Hepatic stellate cell (primary cell): ENCODE data around the gene PRR30.
"Not testable (repeated sequence)": the region's sequence is repeated elsewhere in the genome, so short reads cannot be mapped to it uniquely, and the experiment has no call there.

ENCODE experiments used
- DNase-seq: peaks from one replicate; pipeline ENCODE4 v3.0.0; 2011; ENCODE audit warnings: low spot score

Gene PRR30

DNA sequence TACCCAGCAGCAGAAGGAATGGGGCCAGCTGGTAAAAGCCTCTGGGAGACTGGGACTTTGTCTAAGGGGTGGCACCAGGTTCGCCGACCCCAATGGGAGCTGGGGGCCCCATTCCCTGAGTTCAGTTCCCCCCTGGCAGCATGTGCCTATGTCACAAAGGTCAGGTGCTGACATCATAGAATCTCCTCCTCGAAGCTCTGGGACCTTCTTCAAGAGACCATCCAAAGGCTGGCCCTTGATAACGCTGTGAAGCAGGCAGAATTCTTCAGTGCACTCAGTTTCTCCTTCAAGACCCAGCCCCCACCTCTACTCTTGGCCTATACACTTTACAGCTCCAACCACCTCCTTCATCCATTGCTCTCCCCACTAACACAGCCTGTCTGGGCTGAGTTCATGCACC lies at the start of gene PRR30:
Gene PRR30, minus strand, starts transcription at position 101 of the 400 bp plus-strand sequence. CDS start 1,081 bp downstream, outside the sequence.
- DNase-seq, result no peak

DNA sequence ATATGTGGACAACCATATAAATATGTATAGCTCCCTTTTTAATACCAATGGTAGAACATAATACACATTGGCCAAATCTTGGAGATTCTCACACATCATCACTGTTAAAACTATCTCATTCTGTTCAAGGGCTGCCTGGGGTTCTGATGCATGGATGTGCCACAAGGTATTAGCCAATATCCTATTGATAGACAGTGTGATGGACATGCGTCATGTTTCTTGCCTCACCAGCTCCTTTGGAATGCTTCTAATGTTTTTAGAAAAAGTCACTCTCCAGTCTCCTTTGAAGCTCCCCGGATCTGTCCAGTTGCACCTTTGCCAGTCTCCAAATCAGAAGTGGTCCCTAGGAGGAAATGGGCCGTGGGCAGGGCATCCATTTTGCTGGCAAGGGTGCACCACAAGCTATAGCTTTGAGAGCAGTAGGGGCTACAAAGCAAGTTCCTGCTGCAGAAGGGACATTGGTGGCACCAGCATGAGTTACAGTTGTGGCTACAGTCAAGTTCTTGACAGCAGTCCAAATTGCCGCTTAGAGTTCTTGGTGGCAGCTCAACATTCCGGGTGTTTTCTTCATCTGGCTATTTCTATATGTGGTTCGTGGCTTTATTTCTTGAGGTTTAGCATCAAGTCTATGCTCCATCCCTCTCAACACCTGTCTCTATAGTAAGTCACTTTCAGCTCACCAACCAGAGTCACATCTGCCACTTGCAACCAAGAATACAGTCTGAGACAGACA lies 47.6 kb upstream of the PRR30 start:
- no peak for DNase-seq

DNA sequence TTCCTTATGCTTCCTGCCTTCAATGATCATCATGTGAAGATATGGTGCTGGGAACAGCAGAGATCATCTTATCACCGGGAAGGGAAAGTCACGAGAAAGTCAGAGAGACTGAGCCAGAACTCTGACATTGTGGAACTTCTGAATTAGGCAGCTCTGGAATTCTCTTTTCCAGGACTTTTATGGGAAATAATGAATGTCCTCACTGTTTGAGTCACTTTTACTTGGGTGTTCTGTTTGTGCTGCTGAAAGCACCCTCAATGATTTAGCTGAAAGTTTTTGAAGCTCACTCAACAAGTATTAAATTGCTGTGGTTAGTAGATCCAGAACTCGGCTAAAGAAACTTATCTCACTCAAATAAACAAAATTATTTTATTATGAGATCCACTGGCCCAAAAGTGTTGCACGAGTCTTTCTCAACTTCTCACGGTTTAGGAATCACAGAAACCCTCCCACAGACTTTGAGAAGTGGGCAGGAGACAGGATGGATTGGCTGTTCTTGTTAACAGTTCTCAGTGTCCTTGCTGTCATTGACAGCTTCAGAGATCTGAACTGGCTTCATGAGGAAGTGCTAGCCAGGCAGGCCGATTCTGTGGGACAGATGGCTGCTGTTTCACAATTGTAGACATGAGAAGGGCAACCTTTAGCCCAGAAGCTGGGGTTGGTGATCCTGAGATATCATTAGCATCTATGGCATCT lies 46.3 kb upstream of the PRR30 start:
- peak; percentile 67 for DNase-seq

DNA sequence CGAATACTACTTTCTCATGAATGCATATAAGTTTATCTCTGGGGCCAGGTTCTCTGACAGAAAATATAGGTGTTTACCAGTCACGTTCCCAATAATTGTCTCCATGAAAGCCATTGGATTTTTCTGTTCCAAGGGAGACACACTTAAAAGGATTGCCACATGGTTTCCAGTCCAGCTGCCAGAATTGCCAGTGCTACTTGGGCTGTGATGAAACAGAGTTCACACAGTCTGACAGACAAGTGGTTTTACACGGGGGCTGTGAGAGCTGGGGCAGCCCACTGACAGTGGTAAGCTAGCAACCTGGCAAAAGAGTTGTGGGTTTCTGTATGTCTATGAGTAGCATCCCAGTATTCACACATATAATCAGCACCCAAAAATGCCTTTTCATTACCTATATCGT lies 44.9 kb upstream of the PRR30 start:
- DNase-seq, result no peak

DNA sequence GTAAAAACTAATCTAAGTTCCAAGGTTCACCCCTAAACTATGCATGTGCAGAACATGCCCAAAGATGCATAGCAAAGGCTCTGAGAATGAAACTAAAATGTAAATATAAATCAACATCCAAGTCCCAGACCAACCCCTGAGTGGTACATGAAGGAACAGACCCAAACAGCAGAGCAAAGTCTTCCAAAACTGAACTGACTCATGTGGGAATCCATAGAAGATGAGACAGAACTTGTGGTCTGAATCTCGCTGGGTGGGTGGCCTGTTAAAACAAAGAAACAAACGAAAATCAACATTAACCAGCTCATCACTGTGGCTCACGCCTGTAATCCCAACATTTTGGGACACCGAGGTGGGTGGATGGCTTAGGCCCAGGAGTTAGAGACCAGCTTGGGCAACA lies 43.1 kb upstream of the PRR30 start:
- DNase-seq, result peak; percentile 41

DNA sequence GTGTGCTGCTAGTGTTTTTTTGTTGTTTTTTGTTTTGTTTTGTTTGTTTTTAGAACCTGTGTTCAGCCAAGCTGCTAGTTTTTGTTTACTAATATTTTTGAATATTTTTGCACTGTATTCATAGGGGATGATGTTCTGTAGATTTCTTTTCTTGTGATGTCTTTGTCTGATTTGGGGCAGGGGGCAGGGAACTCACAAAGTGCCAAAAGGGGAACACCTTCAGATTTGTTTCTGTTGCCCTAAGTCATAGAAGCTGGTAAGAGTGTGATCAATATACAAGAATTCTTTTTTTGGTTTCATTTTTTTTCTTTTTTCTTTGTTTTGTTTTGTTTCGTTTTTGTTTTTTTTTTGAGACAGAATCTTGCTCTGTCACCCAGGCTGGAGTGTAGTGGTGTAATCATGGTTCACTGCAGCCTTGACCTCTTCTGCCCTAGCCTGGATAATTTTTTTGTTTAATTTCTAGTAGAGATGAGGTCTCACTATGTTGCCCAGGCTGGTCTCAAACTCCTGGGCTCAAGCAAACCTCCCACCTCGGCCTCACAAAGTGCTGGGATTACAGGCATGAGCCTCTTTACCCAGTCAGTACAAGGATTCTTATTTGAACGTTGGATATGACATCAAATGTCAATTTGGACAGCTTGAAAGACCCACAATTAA lies 40.3 kb upstream of the PRR30 start:
- DNase-seq, result no peak

DNA sequence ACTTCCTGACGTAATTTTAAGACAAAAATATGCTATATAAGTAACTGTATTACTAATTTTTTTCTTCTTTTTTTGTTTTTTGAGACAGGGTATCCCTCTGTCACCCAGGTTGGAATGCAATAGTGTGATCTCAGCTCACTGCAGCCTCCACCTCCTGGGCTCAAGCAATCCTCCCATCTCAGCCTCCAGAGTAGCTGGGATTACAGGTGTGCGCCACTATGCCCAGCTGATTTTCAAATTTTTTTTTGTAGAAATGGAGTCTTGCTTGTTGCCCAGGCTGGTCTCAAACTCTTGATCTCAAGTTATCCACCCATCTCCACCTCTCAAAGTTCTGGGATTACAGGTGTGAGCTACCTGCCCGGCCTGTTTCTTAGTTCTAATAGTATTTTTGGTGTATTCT lies 39.3 kb upstream of the PRR30 start:
- no peak for DNase-seq

DNA sequence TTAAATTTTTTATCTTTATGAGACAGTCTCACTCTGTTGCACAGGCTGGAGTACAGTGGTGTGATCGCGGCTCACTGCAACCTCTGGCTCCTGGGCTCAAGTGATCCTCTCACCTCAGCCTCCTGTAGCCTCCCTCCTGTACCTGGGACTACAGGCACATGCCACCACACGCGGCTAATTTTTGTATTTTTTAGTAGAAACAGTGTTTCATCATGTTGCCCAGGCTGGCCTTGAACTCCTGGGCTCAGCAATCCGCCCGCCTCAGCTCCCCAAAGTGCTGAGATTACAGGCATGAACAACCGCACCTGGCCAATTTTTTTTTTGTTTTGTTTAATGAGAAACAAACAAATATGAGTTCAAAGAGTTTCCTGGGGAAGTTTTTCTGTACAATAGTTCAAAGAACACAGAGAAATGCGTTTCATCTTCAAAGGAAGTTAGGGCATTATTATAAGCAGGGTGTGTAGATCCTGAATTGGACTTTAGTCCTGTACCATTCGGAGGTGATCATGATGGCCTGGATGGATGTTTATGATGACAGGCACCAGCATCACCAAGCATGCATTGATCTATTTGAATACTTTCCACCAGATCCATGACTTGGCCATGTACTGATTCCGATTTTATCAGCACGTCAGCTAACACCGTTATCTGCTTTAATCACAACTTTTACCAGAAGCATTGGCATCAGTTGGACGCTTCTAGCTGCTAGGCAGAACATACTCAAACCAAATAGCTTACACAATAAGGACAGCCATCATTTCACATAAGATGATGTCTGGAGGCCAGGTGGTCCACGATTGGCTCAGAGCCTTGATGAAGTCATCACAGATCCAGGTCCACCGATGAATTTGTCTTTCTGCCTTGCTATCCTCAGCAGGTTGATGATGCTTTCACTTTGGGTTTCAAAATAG lies 38.5 kb upstream of the PRR30 start:
- DNase-seq, result no peak

DNA sequence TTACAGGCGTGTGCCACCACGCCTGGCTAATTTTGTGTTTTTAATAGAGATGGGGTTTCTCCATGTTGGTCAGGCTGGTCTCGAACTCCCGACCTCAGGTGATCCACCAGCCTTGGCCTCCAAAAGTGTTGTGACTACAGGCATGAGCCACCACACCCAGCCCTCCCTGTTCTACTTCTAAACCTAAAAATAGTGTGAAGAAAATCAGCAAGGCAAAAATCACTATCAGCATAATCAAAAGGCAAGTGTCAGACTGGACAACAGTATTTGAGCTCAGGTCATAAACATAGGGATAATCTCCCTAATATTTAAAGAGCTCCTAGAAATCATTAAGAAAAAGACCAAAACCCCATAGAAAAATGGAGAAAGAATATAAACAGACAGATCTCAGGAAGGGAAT lies 36.6 kb upstream of the PRR30 start:
- DNase-seq, result not testable (repeated sequence)

DNA sequence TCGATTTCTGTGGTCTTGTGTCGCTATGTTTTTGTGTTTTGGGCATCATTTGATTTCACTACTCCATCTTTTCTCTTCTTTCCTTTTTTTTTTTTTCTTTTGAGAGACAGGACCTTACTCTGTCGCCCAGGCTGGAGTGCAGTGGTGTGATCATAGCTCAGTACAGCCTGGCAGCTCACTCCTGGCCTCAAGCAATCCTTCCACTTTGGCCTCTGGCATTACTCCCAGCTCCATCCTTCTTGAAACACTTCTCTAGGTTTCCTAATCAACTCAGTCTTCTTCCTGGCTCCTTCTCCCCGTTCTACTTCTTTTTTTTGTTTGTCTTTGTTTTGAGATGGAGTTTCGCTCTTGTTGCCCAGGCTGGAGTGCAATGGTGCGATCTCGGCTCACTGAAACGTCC lies 36.1 kb upstream of the PRR30 start:
- DNase-seq, result no peak

DNA sequence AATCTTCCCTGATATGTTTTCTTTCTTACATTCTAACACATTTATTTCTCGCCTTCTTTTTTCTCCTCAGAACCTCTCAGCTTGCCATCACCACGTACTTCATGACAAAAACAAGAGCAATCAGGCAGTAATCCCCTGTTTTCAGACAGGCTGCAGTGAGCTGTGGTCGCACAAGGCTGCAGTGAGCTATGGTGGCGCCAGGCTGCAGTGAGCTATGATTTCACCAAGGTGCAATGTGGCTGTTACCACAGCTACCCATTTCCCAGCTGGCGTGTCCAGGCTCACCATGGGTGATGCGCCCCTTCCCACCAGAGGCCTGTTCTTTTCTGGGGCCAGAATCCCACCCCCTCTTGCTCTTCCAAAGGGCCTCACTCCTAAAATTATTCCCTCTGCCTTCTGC lies 35.4 kb upstream of the PRR30 start:
- DNase-seq, result no peak

DNA sequence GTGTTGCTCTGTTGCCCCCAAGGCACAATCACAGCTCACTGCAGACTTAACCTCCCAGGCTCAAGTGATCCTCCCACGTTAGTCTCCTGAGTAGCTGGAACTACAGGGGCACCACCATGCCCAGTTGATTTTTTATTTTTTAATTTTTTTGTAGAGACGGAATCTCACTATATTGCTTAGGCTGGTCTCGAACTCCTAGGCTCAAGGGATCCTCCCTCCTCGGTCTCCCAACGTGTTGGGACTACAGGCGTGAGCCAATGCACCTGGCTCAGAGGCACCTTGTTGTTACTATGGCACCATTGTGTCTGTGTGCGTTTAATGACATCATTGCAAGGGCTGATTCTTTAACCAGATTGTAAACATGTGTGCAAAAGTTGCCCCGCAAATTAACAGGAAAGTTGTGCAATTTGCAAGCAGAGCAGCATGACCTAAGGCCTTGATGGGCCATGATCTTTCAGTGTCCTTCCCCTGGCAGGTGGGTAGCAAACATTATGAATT lies 32.2 kb upstream of the PRR30 start:
- DNase-seq, result no peak

DNA sequence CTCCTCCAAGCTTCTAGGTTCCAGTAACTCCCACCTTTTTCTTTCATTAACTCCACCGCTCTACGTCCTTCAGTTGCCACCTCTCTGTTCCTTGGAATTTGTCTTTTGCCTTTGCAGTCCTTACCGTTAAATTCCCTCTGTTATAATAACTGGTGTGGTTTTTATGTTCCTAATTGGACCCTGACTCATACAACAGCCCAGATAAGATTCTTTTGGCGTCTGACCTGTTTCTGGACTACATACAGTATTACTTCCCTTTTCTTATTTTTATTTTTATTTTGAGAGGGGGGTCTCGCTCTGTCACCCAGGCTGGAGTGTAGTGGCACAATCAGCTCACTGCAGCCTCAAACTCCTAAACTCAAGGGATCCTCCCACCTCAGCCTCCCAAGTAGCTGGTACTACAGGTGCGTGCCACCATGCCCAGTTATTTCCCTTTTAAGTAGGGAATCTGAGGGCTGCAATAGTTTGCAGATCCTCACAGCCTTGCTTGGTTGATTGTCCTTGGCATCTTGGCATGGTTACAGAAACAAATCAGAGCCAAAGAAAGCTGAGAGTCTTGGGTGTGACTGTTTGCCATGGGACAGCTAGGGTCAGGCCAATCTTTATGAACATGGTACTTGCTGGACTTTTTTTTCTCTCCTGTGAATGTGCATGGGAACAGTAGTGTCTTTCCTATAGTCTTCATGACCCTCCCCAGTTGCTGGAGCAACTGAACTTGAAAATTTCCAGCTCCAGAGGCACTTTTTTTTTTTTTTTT lies 31.5 kb upstream of the PRR30 start:
- no peak for DNase-seq

DNA sequence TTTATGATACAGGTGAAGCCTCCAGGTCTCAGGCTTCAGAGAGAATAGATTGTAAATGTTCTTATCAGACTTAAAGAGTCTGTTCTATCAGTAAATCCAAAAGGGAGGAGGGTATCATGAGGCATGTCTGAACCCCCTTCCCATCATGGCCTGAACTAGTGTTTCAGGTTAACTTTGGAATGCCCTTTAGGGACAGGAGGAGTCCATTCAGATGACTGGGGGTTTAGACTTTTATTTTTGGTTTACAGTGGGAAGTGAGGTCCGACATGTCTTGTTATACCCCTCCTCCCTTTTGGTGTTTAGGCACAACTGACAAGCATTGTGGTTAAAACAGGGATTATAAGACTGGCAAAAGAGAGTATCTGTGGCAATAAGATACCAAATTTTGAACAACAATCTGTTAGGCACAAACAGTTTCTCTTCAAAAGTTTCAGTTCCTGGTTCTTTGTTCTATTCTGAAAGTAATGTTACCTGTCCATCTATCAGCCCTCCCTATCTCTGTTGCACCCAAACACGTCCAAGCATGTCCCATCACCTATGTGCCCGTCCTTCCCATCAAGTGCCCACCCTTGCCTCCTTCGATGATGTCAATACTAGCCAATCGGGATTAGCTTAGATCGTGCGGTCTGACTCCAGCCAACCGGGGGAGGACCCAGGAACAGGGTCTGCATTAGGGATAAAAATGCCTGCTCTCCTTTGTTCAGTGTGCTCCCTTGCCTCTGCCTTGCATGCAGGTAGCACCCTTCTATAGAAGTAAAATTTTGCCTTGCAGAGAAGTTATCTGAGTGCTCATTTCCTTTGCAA lies 26.0 kb upstream of the PRR30 start:
- DNase-seq, result no peak

DNA sequence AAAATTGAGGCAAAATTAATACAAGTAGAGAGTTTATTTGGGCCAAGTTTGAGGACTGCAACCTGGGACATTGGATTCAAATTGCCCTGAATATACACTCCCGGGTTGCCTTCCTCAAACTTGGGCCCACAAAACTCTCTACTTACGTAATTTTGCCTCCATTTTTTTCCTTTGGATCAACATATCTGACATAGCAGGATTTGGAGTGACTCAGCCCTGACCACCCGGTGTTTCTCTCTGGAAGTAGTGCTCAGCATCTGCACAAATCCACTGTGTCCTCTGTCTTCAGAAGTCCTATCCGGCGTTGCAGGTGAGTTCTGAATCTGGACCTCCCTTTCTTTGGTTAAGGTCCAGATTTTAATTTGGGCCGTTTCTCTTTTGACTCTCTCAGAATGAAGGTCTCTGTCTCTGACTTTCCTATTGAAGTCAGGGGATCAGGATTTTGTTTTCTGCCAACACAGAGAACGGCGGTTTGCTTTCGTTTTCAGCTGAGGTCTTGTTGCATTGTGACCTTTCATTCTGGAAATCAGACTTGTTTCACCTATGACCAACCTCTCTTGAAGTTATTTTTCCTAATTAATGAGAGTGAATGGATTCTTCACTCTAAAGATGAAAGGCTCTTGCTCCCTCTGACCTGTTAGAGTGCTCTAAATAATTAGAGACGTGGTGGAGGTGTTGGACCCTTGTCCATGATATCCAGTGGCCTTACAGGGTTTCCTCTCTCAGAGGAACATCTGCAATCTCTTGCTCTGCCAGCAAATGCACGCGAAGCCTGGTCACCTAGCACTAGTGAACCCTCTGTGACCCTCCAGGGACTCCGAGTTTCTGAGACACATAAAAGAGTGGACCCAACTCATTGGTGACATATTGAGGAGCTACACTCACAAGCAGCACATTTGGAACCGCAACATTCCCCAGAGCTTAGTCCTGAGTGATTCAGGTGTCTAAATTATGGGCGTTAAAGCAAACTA lies 23.2 kb upstream of the PRR30 start:
- peak; percentile 55 for DNase-seq

DNA sequence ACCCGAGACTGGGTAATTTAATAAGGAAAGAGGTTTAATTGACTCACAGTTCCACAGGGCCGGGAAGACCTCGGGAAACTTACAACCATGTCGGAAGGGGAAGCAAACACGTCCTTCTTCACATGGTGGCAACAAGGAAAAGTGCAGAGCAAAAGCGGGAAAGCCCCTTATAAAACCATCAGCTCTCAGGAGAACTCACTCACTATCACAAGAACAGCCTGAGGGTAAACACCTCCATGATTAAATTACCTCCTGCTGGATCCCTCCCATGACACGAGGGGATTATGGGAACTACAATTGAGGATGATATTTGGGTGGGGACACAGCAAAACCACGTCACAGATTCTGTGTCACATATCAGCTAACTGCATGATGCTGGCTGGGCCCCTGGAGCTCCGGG lies 21.0 kb upstream of the PRR30 start:
- no peak for DNase-seq

DNA sequence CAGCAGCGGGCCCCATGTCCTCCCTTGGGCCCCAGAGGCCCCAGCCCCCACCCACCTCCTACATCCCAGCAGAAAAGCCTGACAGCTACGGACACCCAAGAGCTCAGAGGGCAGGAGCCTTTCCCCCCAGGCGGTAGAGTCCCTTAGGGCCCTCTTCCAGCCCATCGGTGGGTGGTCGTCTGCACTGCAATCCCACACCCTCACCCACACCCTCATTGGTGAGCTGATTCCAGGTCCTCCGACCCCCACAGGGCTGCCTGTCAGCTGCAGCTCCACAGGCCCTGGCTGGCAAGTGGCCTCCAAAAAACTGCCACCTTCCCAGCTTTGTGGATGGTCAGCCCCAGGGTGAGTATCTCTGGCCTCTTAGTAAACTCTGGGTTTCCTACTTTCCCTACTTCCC lies 20.1 kb upstream of the PRR30 start:
- DNase-seq, result no peak

DNA sequence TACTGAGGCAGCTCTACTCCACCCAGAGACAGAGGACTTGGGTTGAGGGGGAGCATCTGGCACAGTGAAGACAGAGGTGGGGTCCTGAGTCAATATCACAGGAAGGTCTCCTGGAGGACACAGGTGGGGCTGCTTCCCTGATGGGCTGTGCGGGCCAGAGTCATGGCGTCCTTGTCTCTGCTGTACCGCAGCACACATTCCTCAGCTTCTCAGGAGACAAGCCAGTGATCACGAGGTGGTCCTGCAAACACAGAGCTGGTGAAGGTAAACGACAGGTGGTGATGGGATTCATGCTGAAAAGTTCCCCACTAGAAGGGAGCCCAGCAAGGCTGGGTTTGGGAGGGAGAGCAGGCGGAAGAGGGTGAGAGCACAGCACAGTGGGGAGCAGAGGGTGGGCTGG lies 19.3 kb upstream of the PRR30 start:
- DNase-seq, result no peak

DNA sequence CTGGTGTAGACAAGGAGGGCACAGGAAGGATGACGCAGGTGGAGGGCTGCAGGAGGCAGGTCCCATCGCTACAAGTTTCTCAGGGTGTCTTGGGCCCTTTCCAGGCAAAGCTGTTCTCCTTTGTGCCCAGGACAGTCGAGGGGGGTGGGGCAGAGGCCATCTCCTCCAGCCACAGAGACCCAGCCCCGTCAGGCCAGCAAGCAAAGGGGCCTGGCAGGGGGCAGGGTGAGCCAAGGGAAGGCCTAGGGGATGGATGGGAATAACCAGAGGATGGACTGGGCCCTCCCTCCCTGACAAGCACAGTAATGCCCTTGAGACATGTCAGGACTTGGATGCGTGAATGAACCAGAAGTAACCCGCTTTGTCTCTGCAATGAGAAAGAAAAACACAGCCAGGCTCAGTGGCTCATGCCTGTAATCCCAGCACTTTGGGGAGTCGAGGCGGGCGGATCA lies 15.9 kb upstream of the PRR30 start:
- no peak for DNase-seq
